ENCODE measurements around the gene NEDD8.

The NEDD8 gene

DNA sequence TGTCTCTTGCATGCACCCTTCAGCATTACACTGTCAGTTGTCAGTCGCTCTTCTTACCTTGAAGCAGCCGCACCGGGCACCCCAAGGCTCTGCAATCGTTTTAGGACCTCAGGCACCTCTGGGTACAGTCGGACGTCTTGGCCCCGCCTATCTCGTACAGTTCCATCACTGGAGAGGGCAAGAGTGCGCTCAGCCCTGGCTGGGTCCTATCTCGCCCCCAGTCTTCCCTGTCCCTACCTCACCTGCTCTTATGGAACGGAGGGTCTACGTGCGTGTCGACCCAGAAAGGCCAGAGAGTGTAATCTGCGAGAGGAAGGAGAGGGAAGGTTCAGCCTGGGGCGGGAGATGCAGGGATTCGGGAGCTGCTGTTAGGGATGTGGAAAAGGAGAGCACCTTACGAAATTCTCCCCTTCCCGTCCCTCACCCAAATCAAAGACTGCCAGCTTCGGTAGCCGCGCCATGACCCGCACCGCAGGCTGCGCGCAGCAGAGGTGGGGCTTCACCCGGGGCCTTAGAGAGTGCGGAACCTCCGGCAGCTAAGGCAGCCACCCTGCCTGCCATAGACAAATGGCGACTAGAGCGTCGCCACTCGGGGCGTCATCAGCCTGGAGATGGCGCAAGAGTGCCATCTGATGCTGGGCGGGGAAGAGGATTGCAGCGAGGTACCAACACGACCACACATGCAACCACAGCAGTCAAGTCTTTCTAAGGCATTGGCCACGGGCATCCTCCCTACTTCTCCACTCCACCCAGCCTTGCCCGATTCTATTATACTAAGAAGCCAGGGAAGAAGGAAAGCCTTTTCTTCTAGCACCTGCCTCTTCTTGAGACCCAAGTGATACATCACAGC lies 16.4 kb downstream of the NEDD8 start, which contains the start of gene MDP1:
Gene MDP1, minus strand, starts transcription at position 572 of the 850 bp plus-strand sequence. Its CDS starts 111 bp downstream, at position 461.
- H3K36me3 ChIP-seq (ENCODE audit: insufficient read depth, low read length): peaks cover 18% of the 10 kb centered on the region
- H3K9me2 ChIP-seq (ENCODE audit: low read depth, low read length): no peaks in the 10 kb centered on the region
- H3F3A ChIP-seq (ENCODE audit: insufficient read depth, low read length): peaks cover 9% of the 10 kb centered on the region
- no peaks in the 10 kb centered on the region for H3K9me3 ChIP-seq (ENCODE audit: low read length)
- H2AFZ ChIP-seq (ENCODE audit: low read length): no peak within 1 kb of the TSS
- peak within 1 kb of the TSS; percentile 81 for H3K9ac ChIP-seq (ENCODE audit: low read length)
- no peaks in the 10 kb centered on the region for H4K20me1 ChIP-seq (ENCODE audit: insufficient read depth, low read length)
- TF ChIP-seq, protein P1, sequence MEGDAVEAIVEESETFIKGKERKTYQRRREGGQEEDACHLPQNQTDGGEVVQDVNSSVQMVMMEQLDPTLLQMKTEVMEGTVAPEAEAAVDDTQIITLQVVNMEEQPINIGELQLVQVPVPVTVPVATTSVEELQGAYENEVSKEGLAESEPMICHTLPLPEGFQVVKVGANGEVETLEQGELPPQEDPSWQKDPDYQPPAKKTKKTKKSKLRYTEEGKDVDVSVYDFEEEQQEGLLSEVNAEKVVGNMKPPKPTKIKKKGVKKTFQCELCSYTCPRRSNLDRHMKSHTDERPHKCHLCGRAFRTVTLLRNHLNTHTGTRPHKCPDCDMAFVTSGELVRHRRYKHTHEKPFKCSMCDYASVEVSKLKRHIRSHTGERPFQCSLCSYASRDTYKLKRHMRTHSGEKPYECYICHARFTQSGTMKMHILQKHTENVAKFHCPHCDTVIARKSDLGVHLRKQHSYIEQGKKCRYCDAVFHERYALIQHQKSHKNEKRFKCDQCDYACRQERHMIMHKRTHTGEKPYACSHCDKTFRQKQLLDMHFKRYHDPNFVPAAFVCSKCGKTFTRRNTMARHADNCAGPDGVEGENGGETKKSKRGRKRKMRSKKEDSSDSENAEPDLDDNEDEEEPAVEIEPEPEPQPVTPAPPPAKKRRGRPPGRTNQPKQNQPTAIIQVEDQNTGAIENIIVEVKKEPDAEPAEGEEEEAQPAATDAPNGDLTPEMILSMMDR (IDR thresholded peaks at IDR 0.05; ENCODE audit: low read length): peak; percentile 89
- no peak for TF ChIP-seq EZH2 (IDR thresholded peaks at IDR 0.05; ENCODE audit: borderline replicate concordance, low read length)
- H3K4me3 ChIP-seq (ENCODE audit: low read depth, low read length, poor library complexity, severe bottlenecking): peak within 1 kb of the TSS; percentile 73
- peaks cover 1% of the 10 kb centered on the region; the same call in 1 of the 2 replicates for H3K79me2 ChIP-seq (ENCODE audit: insufficient read depth, low read length)
- peaks cover 32% of the 10 kb centered on the region for H3K4me1 ChIP-seq (ENCODE audit: insufficient read depth, low read length, severe bottlenecking)
- H3K27ac ChIP-seq (ENCODE audit: low read depth, low read length, poor library complexity, severe bottlenecking): peak within 1 kb of the TSS; percentile 86
- peak within 1 kb of the TSS; percentile 71 for H3K4me2 ChIP-seq (ENCODE audit: low read length)
- no peaks in the 10 kb centered on the region for H3K27me3 ChIP-seq (ENCODE audit: insufficient read depth, low read length)

DNA sequence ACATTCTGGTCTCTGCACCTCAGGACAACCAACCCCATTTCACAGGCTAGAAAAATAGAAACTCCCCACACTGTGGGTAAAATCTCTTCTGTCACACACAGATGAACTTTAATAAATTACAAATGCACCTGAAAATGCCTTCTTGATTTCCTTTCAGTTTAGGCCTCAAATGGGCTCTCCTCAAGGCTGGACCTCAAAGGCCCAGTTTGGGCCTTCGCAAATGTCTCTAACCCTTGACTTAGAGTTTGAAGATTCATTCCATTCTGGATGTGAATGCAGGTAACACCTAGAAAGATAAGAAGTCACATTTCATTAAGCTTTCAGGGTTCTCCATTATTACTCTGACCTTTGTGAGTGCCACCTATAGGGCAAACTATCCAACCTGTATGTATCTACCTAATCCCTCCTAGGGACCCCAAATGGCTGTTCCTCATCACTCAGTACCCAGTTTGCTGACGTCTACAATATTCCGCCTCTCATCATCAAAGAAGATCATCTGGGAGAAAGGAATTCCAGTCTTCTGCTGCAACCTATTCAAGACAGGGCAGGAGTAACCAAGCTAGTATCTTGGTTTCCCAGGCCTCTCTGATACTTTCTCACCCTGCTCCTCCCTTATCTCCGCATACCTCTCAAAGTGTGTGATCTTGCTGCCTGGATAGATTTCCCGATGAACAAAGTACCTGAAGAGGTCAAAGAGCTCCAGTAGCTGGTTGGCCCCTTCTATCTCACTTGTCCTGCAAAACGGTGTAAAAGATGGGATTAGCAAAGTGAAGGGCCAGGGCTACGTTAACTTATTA lies 18.1 kb downstream of the NEDD8 start:
- TF ChIP-seq, protein P1 (IDR thresholded peaks at IDR 0.05; ENCODE audit: low read length): peak; percentile 46; the same call in 1 of the 2 replicates
- TF ChIP-seq EZH2 (IDR thresholded peaks at IDR 0.05; ENCODE audit: borderline replicate concordance, low read length): no peak
- peak overlapping the region; percentile 86 for H3K27ac ChIP-seq (ENCODE audit: low read depth, low read length, poor library complexity, severe bottlenecking)
- H3K79me2 ChIP-seq (ENCODE audit: insufficient read depth, low read length): no peaks in the 10 kb centered on the region; the same call in 1 of the 2 replicates
- peak overlapping the region; percentile 51 for H3K4me2 ChIP-seq (ENCODE audit: low read length)
- H4K20me1 ChIP-seq (ENCODE audit: insufficient read depth, low read length): no peaks in the 10 kb centered on the region
- H3K4me1 ChIP-seq (ENCODE audit: insufficient read depth, low read length, severe bottlenecking): peaks cover 32% of the 10 kb centered on the region
- no peak overlapping the region for H2AFZ ChIP-seq (ENCODE audit: low read length)
- H3K27me3 ChIP-seq (ENCODE audit: insufficient read depth, low read length): no peaks in the 10 kb centered on the region
- H3F3A ChIP-seq (ENCODE audit: insufficient read depth, low read length): peaks cover 9% of the 10 kb centered on the region
- H3K36me3 ChIP-seq (ENCODE audit: insufficient read depth, low read length): peaks cover 34% of the 10 kb centered on the region
- H3K9ac ChIP-seq (ENCODE audit: low read length): peak overlapping the region; percentile 73
- H3K9me2 ChIP-seq (ENCODE audit: low read depth, low read length): no peaks in the 10 kb centered on the region
- H3K4me3 ChIP-seq (ENCODE audit: low read depth, low read length, poor library complexity, severe bottlenecking): peak overlapping the region; percentile 74
- no peaks in the 10 kb centered on the region for H3K9me3 ChIP-seq (ENCODE audit: low read length)

DNA sequence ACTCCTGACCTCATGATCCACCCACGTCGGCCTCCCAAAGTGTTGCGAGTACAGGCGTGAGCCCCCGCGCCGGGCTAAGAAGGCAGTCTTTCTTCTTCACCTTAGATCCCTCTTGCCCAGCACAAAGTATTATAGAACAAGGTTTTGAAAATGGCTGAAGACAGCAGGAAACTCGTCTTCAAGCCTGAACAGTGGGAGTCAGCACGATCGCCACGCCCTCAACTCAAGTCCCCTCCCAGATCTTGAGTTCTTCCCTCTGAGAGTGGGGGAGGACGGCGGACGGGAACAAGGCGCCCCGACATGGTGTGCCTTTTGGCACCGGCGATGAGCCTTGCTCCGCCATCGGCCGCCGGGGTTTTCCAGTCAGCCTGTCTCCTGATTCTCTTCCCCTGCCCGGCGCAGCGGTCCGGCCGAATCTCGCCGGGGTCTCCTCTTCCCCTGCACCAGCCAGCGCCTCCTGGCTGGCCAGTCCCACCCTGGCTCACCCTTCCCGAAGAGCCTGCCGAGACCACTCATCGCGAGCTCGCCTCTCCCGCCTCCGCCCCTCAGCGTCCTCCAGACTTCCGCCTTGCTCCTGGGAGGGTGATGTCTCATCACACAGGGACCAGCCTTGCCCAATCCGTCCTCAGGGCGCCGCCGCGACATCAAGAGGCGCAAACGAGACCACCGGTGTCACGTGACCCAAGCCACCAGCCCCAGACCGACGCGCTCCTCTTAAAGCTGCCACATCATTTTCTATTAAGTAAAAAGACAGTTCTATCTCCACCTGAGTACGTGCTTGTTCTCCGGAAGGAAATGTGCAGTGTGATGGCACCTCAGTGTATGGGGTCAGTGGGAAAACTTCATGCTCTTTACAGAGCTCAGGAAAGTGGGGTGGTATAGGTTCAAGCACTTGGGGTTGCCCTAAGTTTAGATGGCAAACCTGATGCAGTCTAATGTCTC lies 19.0 kb downstream of the NEDD8 start, which contains the start of gene CHMP4A:
Gene CHMP4A, minus strand, starts transcription at position 565 of the 942 bp plus-strand sequence. Its CDS starts 49 bp downstream, at position 516.
- TF ChIP-seq, protein P1 (IDR thresholded peaks at IDR 0.05; ENCODE audit: low read length): no peak
- TF ChIP-seq EZH2 (IDR thresholded peaks at IDR 0.05; ENCODE audit: borderline replicate concordance, low read length): no peak
- Histone ChIP-seq H2AFZ (ENCODE audit: low read length) (no peak within 1 kb of the TSS), H3K4me1 (ENCODE audit: insufficient read depth, low read length, severe bottlenecking) (peaks cover 32% of the 10 kb centered on the region), H3K27ac (ENCODE audit: low read depth, low read length, poor library complexity, severe bottlenecking) (peak within 1 kb of the TSS; percentile 86), H3K4me3 (ENCODE audit: low read depth, low read length, poor library complexity, severe bottlenecking) (peak within 1 kb of the TSS; percentile 74), H3K9me3 (ENCODE audit: low read length) (no peaks in the 10 kb centered on the region), H3K27me3 (ENCODE audit: insufficient read depth, low read length) (no peaks in the 10 kb centered on the region), H3K36me3 (ENCODE audit: insufficient read depth, low read length) (peaks cover 43% of the 10 kb centered on the region), H3K9me2 (ENCODE audit: low read depth, low read length) (no peaks in the 10 kb centered on the region), H3K9ac (ENCODE audit: low read length) (peak within 1 kb of the TSS; percentile 73), H4K20me1 (ENCODE audit: insufficient read depth, low read length) (no peaks in the 10 kb centered on the region), H3K79me2 (ENCODE audit: insufficient read depth, low read length) (no peaks in the 10 kb centered on the region; the same call in 1 of the 2 replicates), H3F3A (ENCODE audit: insufficient read depth, low read length) (peaks cover 9% of the 10 kb centered on the region), H3K4me2 (ENCODE audit: low read length) (peak within 1 kb of the TSS; percentile 51)
